ENCODE data around the gene RAB6C. TPM values are rescaled to one million over a fixed set of nuclear protein-coding genes. Genes with fewer than 3 reads are reported as not detected.
"Not testable (repeated sequence)": the region's sequence is repeated elsewhere in the genome, so short reads cannot be mapped to it uniquely, and the experiment has no call there.

Gene RAB6C
- total and polyA plus RNA-seq, 2 experiments from 2014 or later: not detected

GRCh38 chr2:129984426-129984825 lies 5.0 kb downstream of the RAB6C start (continued):
- TF ChIP-seq, protein P1, sequence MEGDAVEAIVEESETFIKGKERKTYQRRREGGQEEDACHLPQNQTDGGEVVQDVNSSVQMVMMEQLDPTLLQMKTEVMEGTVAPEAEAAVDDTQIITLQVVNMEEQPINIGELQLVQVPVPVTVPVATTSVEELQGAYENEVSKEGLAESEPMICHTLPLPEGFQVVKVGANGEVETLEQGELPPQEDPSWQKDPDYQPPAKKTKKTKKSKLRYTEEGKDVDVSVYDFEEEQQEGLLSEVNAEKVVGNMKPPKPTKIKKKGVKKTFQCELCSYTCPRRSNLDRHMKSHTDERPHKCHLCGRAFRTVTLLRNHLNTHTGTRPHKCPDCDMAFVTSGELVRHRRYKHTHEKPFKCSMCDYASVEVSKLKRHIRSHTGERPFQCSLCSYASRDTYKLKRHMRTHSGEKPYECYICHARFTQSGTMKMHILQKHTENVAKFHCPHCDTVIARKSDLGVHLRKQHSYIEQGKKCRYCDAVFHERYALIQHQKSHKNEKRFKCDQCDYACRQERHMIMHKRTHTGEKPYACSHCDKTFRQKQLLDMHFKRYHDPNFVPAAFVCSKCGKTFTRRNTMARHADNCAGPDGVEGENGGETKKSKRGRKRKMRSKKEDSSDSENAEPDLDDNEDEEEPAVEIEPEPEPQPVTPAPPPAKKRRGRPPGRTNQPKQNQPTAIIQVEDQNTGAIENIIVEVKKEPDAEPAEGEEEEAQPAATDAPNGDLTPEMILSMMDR (conservative IDR thresholded peaks at IDR 0.05; ENCODE audit: low read depth in 2 of 2): no peak
- TF ChIP-seq EZH2 (IDR thresholded peaks at IDR 0.05; ENCODE audit: low read depth, unreplicated experiment): no peak
- no peak for TF ChIP-seq NANOG (IDR thresholded peaks at IDR 0.05; ENCODE audit: borderline replicate concordance)
- no peak for TF ChIP-seq ETS1 (IDR thresholded peaks at IDR 0.05)
- no peak for TF ChIP-seq REST (IDR thresholded peaks at IDR 0.05; ENCODE audit: unreplicated experiment)
- TF ChIP-seq STAT1 (IDR thresholded peaks at IDR 0.05; ENCODE audit: unreplicated experiment): no peak

- H2AFZ ChIP-seq: peak overlapping the region; percentile 87; the same call in 1 of the 2 replicates
- peak overlapping the region; percentile 79 for H3K4me2 ChIP-seq
- Mint-ChIP-seq H3K27me3 (ENCODE audit: insufficient read depth, low read depth, poor library complexity) (peaks cover 27% of the 10 kb centered on the region), H3K4me3 (peak overlapping the region; percentile 65)
- not testable (repeated sequence) for DNase-seq (ENCODE audit: low spot score); H3K27ac Mint-ChIP-seq; H3K79me2 ChIP-seq (replicated peaks; ENCODE audit: insufficient read depth); H3K9me3 Mint-ChIP-seq; H3K9me2 ChIP-seq (ENCODE audit: insufficient read depth); H4K20me1 ChIP-seq (replicated peaks; ENCODE audit: insufficient read depth); H3K36me3 Mint-ChIP-seq (ENCODE audit: low read depth); H3K27ac ChIP-seq (ENCODE audit: low read depth); H3K4me1 ChIP-seq (ENCODE audit: insufficient read depth); H3F3A ChIP-seq (replicated peaks; ENCODE audit: low read depth); H3K36me3 ChIP-seq (ENCODE audit: insufficient read depth); H3K4me1 Mint-ChIP-seq
- peak overlapping the region; percentile 54 for H3K4me3 ChIP-seq
- peak; percentile 98 for ATAC-seq
- H3K27me3 ChIP-seq (ENCODE audit: insufficient read depth): peaks cover 38% of the 10 kb centered on the region
Observed at GRCh38 chr2:129992415-129993006, 13.0 kb downstream of the RAB6C start.

DNA sequence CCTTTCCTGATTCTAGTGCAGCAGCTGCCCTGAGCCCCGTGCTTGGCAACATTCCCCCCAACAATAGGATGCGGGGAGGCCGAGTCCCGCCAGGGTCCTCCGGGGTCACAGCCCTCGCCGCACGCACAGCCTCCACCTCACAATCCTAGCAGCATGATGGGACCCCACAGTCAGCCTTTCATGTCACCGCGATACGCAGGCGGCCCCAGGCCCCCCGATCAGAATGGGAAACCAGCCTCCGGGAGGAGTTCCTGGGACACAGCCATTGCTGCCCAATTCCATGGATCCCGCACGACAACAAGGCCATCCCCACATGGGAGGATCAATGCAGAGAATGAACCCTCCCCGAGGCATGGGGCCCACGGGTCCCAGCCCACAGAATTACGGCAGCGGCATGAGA lies 13.7 kb downstream of the RAB6C start:
- peak overlapping the region; percentile 65 for H3K4me3 Mint-ChIP-seq
- H3K9me2 ChIP-seq (ENCODE audit: insufficient read depth); H3K27ac ChIP-seq (ENCODE audit: low read depth); H3K4me1 Mint-ChIP-seq; H3K79me2 ChIP-seq (replicated peaks; ENCODE audit: insufficient read depth); H4K20me1 ChIP-seq (replicated peaks; ENCODE audit: insufficient read depth); H3K36me3 ChIP-seq (ENCODE audit: insufficient read depth); H3K27ac Mint-ChIP-seq; H3K4me1 ChIP-seq (ENCODE audit: insufficient read depth); H3K36me3 Mint-ChIP-seq (ENCODE audit: low read depth); H3F3A ChIP-seq (replicated peaks; ENCODE audit: low read depth): not testable (repeated sequence)
- peak overlapping the region; percentile 54 for H3K4me3 ChIP-seq
- H3K9me3 Mint-ChIP-seq: peaks cover 16% of the 10 kb centered on the region
- DNase-seq (ENCODE audit: low spot score) (peak; percentile 6), ATAC-seq (peak; percentile 66)
- peak overlapping the region; percentile 87; the same call in 1 of the 2 replicates for H2AFZ ChIP-seq
- H3K4me2 ChIP-seq: peak overlapping the region; percentile 79
- peaks cover 27% of the 10 kb centered on the region for H3K27me3 Mint-ChIP-seq (ENCODE audit: insufficient read depth, low read depth, poor library complexity)
- H3K27me3 ChIP-seq (ENCODE audit: insufficient read depth): peaks cover 38% of the 10 kb centered on the region

DNA sequence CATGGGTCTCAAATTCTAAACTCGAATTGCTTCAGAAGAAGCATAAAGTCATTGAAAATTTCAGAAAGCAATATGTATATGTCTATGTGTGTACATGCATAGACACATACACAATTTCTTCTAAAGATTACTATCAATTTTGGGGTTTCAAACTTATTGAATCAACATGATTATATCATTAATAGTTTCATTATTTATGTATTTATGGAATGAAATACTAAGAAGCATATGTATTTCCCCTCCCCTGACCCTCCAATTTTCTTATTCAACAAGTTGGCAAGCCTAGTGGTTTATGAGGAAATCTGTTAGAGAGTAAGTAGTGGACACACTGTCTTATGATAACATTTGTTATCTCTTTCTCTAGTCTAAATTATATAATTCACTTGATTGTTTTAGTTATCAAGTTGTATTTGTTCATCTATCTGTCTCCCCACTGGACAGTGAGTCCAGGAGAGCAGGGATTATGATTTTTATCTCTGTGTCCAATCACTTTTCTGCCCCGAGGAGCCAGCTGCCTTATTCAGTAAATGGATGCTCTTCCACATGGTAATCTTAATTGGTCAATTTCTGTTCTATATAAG lies 17.3 kb downstream of the RAB6C start:
- not testable (repeated sequence) for H3K36me3 ChIP-seq (ENCODE audit: insufficient read depth); DNase-seq (ENCODE audit: low spot score); H3K4me3 ChIP-seq; H3K79me2 ChIP-seq (replicated peaks; ENCODE audit: insufficient read depth); H3K4me2 ChIP-seq; H3K36me3 Mint-ChIP-seq (ENCODE audit: low read depth); H3K9me2 ChIP-seq (ENCODE audit: insufficient read depth); H3K27ac Mint-ChIP-seq; H3F3A ChIP-seq (replicated peaks; ENCODE audit: low read depth); H4K20me1 ChIP-seq (replicated peaks; ENCODE audit: insufficient read depth); ATAC-seq; H2AFZ ChIP-seq; H3K4me1 ChIP-seq (ENCODE audit: insufficient read depth); H3K27ac ChIP-seq (ENCODE audit: low read depth); H3K4me3 Mint-ChIP-seq; H3K4me1 Mint-ChIP-seq
- H3K27me3 Mint-ChIP-seq (ENCODE audit: insufficient read depth, low read depth, poor library complexity): peaks cover 17% of the 10 kb centered on the region
- H3K27me3 ChIP-seq (ENCODE audit: insufficient read depth): peaks cover 20% of the 10 kb centered on the region
- peaks cover 28% of the 10 kb centered on the region for H3K9me3 Mint-ChIP-seq

DNA sequence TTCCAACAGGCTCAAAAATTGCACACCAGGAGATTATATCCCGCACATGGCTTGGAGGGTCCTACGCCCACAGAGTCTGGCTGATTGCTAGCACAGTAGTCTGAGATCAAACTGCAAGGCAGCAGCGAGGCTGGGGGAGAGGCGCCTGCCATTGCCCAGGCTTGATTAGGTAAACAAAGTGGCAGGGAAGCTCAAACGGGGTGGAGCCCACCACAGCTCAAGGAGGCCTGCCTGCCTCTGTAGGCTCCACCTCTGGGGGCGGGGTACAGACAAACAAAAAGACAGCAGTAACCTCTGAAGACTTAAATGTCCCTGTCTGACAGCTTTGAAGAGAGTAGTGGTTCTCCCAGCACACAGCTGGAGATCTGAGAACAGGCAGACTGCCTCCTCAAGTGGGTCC lies 19.3 kb downstream of the RAB6C start:
- not testable (repeated sequence) for H3K27me3 Mint-ChIP-seq (ENCODE audit: insufficient read depth, low read depth, poor library complexity); H3K27me3 ChIP-seq (ENCODE audit: insufficient read depth); H3K36me3 ChIP-seq (ENCODE audit: insufficient read depth); ATAC-seq; H3K79me2 ChIP-seq (replicated peaks; ENCODE audit: insufficient read depth); H3K4me1 Mint-ChIP-seq; H4K20me1 ChIP-seq (replicated peaks; ENCODE audit: insufficient read depth); H3K4me3 Mint-ChIP-seq; H3K4me3 ChIP-seq; H3K36me3 Mint-ChIP-seq (ENCODE audit: low read depth); H2AFZ ChIP-seq; H3F3A ChIP-seq (replicated peaks; ENCODE audit: low read depth); DNase-seq (ENCODE audit: low spot score); H3K4me1 ChIP-seq (ENCODE audit: insufficient read depth); H3K9me2 ChIP-seq (ENCODE audit: insufficient read depth); H3K4me2 ChIP-seq; H3K27ac Mint-ChIP-seq; H3K27ac ChIP-seq (ENCODE audit: low read depth)
- peaks cover 24% of the 10 kb centered on the region for H3K9me3 Mint-ChIP-seq
